NCI-H510A (cell line): Measurements from ENCODE around the gene GCSAM.

ENCODE experiments used
- DNase-seq: peaks from one replicate; lab custom pipeline; 2025; lab: John Stamatoyannopoulos, UW

GCSAM gene

GRCh38 chr3:112129925-112130637 is 3.0 kb downstream of the GCSAM start:
- no peak for DNase-seq

- DNase-seq: no peak
These were observed 4.0 kb downstream of the GCSAM start for GRCh38 chr3:112128843-112129727.

DNA sequence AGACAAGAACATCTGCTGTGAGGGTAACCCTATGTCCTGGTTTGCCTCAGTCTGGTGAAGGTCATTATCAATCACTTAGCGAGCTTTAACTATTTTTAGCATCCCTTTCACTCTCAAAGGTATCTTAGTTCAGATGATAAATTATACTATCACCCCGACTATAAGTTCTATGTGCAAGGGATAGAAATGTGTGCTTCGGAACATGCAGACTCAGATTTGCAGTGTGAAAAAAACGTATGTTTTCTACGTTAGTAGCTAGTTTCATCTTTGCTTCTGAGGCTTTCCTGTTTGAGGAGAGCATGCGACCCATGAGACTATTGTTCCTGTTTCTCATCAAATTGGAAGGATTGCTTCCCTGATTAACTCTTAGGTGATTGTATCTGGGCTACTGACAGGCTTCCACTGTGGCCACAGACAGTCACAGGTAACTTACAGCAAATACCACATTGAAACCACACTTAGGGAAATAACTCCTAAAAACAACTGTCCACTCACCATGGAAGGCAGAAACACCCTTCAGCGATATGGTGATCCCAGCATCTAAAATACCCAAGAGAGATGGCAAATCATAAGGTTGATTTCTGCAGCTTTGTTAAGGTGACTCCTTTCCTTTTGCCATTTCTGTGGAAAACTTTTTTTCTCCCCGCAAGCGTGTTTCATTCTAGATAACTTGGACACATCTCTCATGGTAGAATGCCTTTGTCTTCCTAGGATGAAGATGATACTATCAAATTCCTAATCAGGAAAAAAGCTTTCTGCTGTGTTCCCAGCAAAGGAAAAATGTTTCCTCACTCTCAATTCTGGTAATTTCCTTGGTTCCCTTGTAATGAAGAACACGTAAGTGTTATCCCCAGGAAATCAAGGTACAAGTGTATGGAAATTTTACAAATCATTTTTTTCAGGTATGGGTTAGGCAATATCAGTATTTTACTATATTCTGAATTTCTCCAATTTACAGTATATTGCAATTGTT is 5.2 kb downstream of the GCSAM start:
- DNase-seq: no peak

DNA sequence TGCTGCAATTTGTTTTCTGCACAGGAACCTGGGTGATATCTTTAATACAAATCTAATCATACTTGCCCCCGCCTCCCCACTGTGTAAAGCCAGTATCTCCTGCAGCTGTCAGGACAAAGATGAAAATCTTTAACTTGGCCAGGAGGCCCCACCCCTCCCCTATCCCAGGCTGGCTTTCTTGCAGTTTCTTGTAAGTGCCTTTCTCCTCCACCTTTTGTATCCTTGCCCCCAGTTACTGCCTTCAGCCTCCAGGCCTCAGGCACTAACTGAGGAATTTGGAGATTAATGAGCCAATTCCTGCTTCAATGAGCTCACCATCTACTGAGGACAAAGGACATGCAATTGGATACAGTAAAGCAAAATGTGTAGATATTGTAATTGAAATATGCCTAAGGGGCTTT is 6.5 kb downstream of the GCSAM start:
- DNase-seq: no peak

- no peak for DNase-seq
These were observed 8.0 kb downstream of the GCSAM start for GRCh38 chr3:112124907-112125607.

- DNase-seq: no peak
These were observed 9.5 kb downstream of the GCSAM start for GRCh38 chr3:112123548-112123947.

DNA sequence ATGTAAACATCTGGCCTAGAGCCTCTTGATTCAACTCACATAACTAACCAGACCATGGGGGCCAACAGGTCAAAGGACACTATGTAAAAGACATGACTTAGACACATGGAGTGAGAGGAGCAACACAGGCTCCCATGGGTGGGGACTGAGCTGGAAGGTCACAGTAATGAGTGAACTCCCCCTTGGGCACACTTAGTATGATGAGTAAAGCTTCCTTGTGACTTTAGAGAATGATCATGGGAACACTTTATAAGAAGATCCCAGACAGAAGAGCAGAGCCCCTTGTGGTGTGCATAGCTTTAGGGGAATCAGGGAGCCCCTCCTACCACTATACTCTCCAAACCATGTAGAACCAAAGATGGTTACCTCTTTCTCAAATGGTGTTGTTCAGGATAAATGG is 10.2 kb downstream of the GCSAM start:
- DNase-seq: no peak

- no peak for DNase-seq
These were observed 11.2 kb downstream of the GCSAM start for GRCh38 chr3:112121577-112122547.

DNA sequence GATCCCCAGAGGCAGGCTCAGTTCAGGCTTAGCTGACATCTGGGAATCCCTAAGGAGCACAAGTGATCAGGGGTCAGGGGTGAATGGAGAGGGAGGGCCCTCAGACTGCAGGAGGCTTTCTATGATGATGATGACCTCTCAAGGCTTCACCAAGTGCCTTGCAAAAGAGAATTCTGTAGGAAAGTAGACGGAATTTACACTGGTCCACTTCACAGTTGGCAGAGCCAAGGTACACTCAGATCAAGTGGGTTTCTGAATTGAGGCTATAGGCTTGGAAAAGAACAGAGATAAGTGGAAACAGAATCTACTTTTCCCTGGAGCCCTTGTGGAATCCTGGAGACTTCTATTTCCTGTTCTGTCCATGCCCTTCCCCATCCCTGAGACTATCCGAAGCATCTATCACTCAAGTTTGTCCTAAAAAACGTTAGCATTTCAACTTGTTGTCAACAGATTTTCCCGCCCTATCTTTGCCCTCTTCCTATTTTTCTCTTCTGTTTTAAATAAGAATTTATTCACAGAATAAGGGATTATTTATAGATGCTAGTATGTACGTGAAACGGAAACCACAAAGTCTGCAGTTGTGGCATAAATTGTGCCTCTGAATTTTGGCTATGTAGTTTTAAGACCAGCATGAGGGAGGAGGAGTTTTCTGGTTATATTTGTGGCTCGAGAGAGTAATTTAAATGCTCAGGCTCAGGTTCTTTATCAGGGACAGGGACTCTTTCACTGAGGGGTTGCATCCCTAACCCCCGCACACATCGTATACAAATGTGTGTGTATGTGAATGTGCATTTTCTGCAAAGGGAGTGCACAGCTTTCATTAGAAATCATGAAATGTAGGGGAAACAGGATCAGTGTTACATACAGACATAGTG is 12.8 kb downstream of the GCSAM start:
- no peak for DNase-seq

DNA sequence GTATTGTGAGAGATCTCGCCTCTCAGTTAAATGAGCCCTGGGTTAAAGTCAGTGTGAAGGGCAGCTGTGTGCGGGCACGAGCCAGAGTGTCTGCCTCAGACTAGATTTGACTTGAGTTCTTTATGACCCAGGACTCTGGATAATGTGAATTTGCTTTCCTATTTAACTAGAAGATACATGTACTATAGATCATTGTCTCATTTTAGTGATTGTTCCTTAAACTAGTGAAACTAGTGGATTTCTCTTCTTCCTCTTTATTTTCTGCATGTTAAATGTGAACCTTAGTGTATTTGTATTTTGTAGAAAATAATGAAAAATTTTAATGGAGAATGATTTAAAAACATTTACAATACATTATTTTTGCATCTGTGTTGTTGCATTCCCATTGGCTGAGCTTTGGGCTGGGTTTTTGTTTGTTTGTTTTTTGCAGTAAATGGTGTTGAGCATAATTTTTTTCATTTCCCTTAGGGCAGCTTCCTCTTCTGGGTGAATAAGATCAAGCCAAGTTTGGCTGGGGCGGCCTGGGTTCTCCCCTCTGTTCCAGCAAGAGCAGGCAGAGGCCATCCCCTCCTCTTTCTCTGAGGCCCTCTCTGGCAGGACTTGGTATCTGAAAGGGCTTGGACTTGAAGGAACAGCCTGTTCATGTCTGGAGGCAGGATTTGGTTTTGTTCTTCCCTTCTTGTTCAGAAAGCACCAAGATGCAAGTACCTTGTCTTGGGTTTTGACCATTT is 15.0 kb downstream of the GCSAM start:
- no peak for DNase-seq

DNA sequence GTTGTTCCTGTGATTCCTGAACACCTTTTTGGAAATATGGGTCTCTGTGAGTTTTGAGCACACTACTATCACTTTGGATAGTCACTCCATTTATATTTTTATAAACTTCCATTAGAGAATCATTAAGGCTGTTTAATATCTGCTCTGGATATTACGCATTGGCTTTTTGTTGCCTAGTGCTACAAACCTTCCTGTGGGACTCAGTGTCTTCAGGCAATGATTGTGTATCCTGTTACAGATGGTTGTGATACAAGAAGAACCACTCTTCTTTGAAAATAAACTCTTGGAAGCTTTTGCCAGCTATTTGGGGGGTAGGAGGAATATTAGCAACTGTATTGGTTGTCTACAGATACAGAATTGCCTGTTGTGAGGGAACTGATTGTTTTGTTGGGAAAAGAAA is 15.6 kb downstream of the GCSAM start:
- DNase-seq: no peak

DNA sequence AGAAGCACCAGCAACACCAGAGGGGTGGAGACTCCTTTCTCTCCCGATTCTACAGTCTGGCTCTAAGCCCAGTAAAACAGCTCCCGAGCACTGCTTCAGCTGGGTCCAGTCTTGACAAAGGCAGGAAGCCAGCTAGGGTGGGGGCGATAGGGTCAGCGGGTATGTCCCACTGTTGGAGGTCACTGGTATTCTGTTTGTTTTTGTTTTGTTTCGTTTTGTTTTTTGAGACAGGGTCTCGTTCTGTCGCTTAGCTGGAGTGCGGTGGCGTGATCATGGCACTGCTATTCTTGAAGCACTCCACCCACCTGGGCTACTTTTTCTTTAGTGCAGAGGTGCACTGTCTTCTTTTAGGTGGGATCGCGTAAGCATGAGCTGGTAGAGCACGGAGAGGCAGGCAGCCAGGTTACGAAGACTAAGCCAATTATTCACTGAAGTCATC is 16.3 kb downstream of the GCSAM start:
- DNase-seq: no peak

DNA sequence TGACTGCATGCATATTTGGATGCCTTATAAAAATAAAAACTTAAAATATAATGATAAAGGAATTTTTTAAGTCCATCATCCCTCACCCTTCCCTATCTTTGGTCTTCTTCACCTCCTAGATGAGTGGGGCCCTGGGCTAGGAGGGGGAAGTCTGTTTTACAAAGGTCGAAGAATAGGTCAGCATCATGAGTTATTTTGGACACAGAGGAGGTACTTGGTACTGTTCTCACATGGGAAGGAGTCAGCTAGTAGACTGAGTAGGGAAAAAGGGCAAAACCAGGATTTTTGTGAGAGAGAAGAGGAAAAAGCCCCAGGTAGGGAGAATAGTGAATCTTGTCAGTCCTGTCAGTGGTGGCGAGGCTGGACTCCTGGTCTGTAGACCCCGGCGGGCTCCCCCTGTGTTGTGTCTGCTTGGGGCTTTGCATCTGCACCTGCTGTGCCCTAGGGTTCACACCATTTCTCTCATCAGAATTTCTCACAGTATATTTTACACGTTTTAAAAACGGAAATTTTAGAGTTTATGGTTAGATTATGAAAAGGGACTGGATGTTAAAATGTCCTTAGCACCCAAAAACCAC is 17.2 kb downstream of the GCSAM start:
- DNase-seq: no peak

DNA sequence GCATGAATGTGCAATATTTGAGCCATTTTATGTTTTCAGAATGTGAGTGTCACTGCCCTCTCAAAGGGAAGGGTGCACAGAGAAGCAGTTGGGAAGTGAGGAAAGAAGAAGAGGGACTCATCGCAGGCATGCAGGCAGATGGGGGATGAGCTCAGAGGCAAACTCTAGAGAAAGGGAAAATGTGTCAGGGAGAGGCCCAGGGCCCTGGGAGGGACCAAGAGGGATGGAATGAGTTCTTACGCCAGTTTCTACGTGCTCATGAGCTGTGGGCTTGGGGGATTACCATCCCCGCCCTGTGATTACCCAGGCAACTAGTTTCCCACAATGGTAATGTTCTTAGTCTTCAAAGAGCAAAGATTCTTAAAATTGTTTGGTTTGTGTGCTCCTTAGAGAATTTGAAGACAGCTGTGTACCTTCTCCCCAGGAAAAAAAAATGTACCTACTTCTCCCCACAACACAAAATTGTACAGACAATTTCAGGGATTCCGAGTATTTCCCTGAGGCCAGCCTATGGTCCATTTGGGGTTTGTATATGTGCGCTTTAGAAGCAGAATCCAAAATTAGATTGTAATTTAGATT is 17.8 kb downstream of the GCSAM start:
- no peak for DNase-seq

GRCh38 chr3:112114576-112115160 is 18.4 kb downstream of the GCSAM start:
- no peak for DNase-seq

- DNase-seq: peak; percentile 44
These were observed 21.2 kb downstream of the GCSAM start for GRCh38 chr3:112111785-112112402.

DNA sequence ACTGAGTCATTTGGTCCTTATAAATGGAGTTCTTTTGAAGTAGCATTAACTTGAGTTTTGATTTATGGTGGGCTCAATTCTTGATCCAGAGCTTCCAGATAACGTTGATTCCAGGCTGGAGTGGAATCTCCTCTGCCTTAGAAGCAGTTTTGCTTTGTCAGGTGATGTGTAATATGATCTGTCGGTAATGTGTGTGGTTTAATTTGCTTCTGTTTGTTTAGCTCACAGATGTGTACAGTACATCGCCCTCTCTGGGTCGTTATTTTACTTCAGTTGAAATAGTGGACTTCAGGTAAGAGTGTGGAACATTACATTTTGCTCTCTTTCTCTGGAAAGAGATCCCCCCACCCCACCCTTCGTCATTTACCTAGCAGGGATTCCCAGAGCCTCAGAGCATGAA is 23.7 kb downstream of the GCSAM start:
- no peak for DNase-seq
